ENCODE data around the gene GRID2. TPM values are rescaled to one million over a fixed set of nuclear protein-coding genes. Genes with fewer than 3 reads are reported as not detected.

GRID2 gene
- polyA plus RNA-seq, 1 of the 3 experiments (the other 2 are of a cell fraction): not detected

GRCh38 chr4:93416344-93417128 is 1112.8 kb downstream of the GRID2 start:
- DNase-seq: peak; percentile 37
- H3K27me3 ChIP-seq (ENCODE audit: insufficient read depth): no peaks in the 10 kb centered on the region
- no peaks in the 10 kb centered on the region for H4K20me1 ChIP-seq (ENCODE audit: insufficient read depth)
- H3K79me2 ChIP-seq (ENCODE audit: insufficient read depth): no peaks in the 10 kb centered on the region
- peak; percentile 76 for TF ChIP-seq GATA2 (CRISPR knock-in tag; IDR thresholded peaks at IDR 0.05)
- TF ChIP-seq SMC3 (IDR thresholded peaks at IDR 0.05; ENCODE audit: low read depth, low read length): no peak
- TF ChIP-seq GABPA (IDR thresholded peaks at IDR 0.05; ENCODE audit: low read depth): no peak
- TF ChIP-seq FOXJ3 (CRISPR knock-in tag; IDR thresholded peaks at IDR 0.05): peak; percentile 76; the same call in 1 of the 2 replicates
- TF ChIP-seq CHD2 (IDR thresholded peaks at IDR 0.05; ENCODE audit: low read length, partially characterized antibody): peak; percentile 51
- TF ChIP-seq TEAD4 (IDR thresholded peaks at IDR 0.05; ENCODE audit: borderline replicate concordance, insufficient read depth): 0 out of 2 replicates have a peak, but pooled peaks have one; percentile 25
- no peak for TF ChIP-seq RFX5 (IDR thresholded peaks at IDR 0.05; ENCODE audit: low read length)
- peak; percentile 47; the same call in 1 of the 2 replicates for TF ChIP-seq FOSL2 (IDR thresholded peaks at IDR 0.05; ENCODE audit: borderline replicate concordance, low read depth)
- peak; percentile 50; the same call in 1 of the 2 replicates for TF ChIP-seq RCOR1 (IDR thresholded peaks at IDR 0.05; ENCODE audit: low read length)
- TF ChIP-seq JUND (IDR thresholded peaks at IDR 0.05): 0 out of 2 replicates have a peak, but pooled peaks have one; percentile 9
- TF ChIP-seq TCF12 (IDR thresholded peaks at IDR 0.05): peak; percentile 67
- peak in 1 of 2 experiments; percentile 97; a peak in 2 of 4 replicates for TF ChIP-seq EP300 (IDR thresholded peaks at IDR 0.05; ENCODE audit: borderline replicate concordance in 1 of 2, low read depth in 1 of 2, low read length in 1 of 2)
- TF ChIP-seq POLR2AphosphoS5 (IDR thresholded peaks at IDR 0.05; ENCODE audit: low read depth, low read length): 0 out of 2 replicates have a peak, but pooled peaks have one; percentile 37
- peak; percentile 51 for TF ChIP-seq PBX3 (IDR thresholded peaks at IDR 0.05)
- no peak for TF ChIP-seq MEF2A (IDR thresholded peaks at IDR 0.05; ENCODE audit: borderline replicate concordance, low read depth)
- ChIA-PET POLR2A (no interaction called here), CTCF (no interaction called here)
- H3K36me3 ChIP-seq (replicated peaks in 1 of 2; ENCODE audit: control insufficient read depth in 1 of 2, insufficient read depth in 2 of 2, low read length in 1 of 2): no peaks in the 10 kb centered on the region
- H3K9ac ChIP-seq: no peak overlapping the region
- 6% methylated on average over 4 of the region's 4 CpGs for WGBS (ENCODE audit: low lambda C conversion rate)
- H3K4me1 ChIP-seq (ENCODE audit: control insufficient read depth in 1 of 2, insufficient read depth in 2 of 2, low read depth in 1 of 2, low read length in 1 of 2): peaks cover 0 to 11% of the 10 kb centered on the region in 2 experiments; a peak in 1 of 4 replicates
- H3F3A ChIP-seq (replicated peaks; ENCODE audit: insufficient read depth): no peaks in the 10 kb centered on the region
- peak overlapping the region; percentile 43; the same call in 1 of the 2 replicates for H2AFZ ChIP-seq (ENCODE audit: low read depth)
- no peaks in the 10 kb centered on the region for H3K9me3 ChIP-seq
- no peaks in the 10 kb centered on the region for H3K9me2 ChIP-seq
- H3K27ac ChIP-seq (ENCODE audit: low read depth in 2 of 2, low read length in 1 of 2): peak overlapping the region in 1 of 2 experiments; percentile 64; a peak in 2 of 4 replicates
- no peak overlapping the region for H3K4me3 ChIP-seq (ENCODE audit: low read depth in 2 of 2, low read length in 1 of 2)
- no peak overlapping the region for H3K4me2 ChIP-seq

DNA sequence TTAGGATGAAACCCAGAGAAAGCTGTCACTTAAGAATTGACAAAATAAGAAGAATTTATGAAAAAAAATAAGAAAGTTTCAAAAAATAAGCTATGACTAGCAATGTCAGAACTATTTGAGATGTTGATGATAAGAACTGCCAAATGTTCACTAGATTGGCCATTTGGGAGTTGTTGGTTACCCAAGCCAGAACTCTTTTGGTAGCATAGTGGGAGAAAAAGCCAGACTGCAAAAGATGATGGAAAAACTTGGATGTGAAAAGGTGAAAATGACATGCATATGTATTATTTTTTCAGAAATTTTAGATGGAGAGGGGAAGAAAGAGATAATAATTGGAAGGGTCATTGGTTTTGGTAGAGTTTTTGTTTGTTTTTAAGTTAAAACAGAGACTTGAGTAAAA is 1127.6 kb downstream of the GRID2 start:
- ChIA-PET CTCF (no interaction called here), POLR2A (no interaction called here)
- H2AFZ ChIP-seq (ENCODE audit: low read depth): no peak overlapping the region

More for the DNA sequence above, 1127.6 kb downstream of the GRID2 start:
- DNase-seq: no peak
- Histone ChIP-seq H3K4me1 (ENCODE audit: control insufficient read depth in 1 of 2, insufficient read depth in 2 of 2, low read depth in 1 of 2, low read length in 1 of 2) (peaks cover 0 to 6% of the 10 kb centered on the region in 2 experiments; a peak in 2 of 4 replicates), H4K20me1 (ENCODE audit: insufficient read depth) (no peaks in the 10 kb centered on the region), H3K27ac (ENCODE audit: low read depth in 2 of 2, low read length in 1 of 2) (no peak overlapping the region), H3K9me2 (no peaks in the 10 kb centered on the region), H3K36me3 (replicated peaks in 1 of 2; ENCODE audit: control insufficient read depth in 1 of 2, insufficient read depth in 2 of 2, low read length in 1 of 2) (no peaks in the 10 kb centered on the region), H3K9me3 (no peaks in the 10 kb centered on the region), H3K27me3 (ENCODE audit: insufficient read depth) (no peaks in the 10 kb centered on the region), H3F3A (replicated peaks; ENCODE audit: insufficient read depth) (no peaks in the 10 kb centered on the region), H3K79me2 (ENCODE audit: insufficient read depth) (no peaks in the 10 kb centered on the region), H3K4me2 (no peak overlapping the region), H3K9ac (no peak overlapping the region), H3K4me3 (ENCODE audit: low read depth in 2 of 2, low read length in 1 of 2) (no peak overlapping the region)
- TF ChIP-seq, protein P1, sequence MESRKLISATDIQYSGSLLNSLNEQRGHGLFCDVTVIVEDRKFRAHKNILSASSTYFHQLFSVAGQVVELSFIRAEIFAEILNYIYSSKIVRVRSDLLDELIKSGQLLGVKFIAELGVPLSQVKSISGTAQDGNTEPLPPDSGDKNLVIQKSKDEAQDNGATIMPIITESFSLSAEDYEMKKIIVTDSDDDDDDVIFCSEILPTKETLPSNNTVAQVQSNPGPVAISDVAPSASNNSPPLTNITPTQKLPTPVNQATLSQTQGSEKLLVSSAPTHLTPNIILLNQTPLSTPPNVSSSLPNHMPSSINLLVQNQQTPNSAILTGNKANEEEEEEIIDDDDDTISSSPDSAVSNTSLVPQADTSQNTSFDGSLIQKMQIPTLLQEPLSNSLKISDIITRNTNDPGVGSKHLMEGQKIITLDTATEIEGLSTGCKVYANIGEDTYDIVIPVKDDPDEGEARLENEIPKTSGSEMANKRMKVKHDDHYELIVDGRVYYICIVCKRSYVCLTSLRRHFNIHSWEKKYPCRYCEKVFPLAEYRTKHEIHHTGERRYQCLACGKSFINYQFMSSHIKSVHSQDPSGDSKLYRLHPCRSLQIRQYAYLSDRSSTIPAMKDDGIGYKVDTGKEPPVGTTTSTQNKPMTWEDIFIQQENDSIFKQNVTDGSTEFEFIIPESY (IDR thresholded peaks at IDR 0.05; ENCODE audit: borderline replicate concordance, low read depth): no peak
- TF ChIP-seq, protein P2, sequence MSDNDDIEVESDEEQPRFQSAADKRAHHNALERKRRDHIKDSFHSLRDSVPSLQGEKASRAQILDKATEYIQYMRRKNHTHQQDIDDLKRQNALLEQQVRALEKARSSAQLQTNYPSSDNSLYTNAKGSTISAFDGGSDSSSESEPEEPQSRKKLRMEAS (IDR thresholded peaks at IDR 0.05; ENCODE audit: low read depth): no peak
- no peak for TF ChIP-seq ELF1 (IDR thresholded peaks at IDR 0.05)
- TF ChIP-seq RCOR1 (IDR thresholded peaks at IDR 0.05; ENCODE audit: low read length): no peak
- TF ChIP-seq NRF1 (IDR thresholded peaks at IDR 0.05; ENCODE audit: low read depth, low read length): no peak
- no peak for TF ChIP-seq CHD2 (IDR thresholded peaks at IDR 0.05; ENCODE audit: low read length, partially characterized antibody)
- TF ChIP-seq, protein P3, sequence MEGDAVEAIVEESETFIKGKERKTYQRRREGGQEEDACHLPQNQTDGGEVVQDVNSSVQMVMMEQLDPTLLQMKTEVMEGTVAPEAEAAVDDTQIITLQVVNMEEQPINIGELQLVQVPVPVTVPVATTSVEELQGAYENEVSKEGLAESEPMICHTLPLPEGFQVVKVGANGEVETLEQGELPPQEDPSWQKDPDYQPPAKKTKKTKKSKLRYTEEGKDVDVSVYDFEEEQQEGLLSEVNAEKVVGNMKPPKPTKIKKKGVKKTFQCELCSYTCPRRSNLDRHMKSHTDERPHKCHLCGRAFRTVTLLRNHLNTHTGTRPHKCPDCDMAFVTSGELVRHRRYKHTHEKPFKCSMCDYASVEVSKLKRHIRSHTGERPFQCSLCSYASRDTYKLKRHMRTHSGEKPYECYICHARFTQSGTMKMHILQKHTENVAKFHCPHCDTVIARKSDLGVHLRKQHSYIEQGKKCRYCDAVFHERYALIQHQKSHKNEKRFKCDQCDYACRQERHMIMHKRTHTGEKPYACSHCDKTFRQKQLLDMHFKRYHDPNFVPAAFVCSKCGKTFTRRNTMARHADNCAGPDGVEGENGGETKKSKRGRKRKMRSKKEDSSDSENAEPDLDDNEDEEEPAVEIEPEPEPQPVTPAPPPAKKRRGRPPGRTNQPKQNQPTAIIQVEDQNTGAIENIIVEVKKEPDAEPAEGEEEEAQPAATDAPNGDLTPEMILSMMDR (IDR thresholded peaks at IDR 0.05): no peak

All from SK-N-SH (cell line).